IPS-20b (cell line): ENCODE measurements around the gene PZP.

Experiments used
- H3K27ac ChIP-seq: one replicate; pipeline ENCODE4 v1.5.1; 2013; ENCODE audit warnings: low read length
- H3K27me3 ChIP-seq: 2 replicates; pipeline ENCODE4 v1.6.1; 2013; ENCODE audit warnings: mild to moderate bottlenecking, low read length, inconsistent platforms; ENCODE audit not compliant: insufficient read depth
- H3K36me3 ChIP-seq: 2 replicates; pipeline ENCODE4 v1.6.1; 2013; ENCODE audit warnings: low read depth, mild to moderate bottlenecking, inconsistent platforms, low read length, moderate library complexity; ENCODE audit not compliant: insufficient read depth
- H3K4me1 ChIP-seq: 2 replicates; pipeline ENCODE4 v1.6.1; 2013; ENCODE audit warnings: mild to moderate bottlenecking, control low read depth, inconsistent platforms, low read length, moderate library complexity; ENCODE audit not compliant: insufficient read depth
- H3K4me3 ChIP-seq: 2 replicates; pipeline ENCODE4 v1.5.1; 2013; ENCODE audit warnings: mild to moderate bottlenecking, low read length, inconsistent platforms
- H3K9ac ChIP-seq: 2 replicates; pipeline ENCODE4 v1.6.1; 2013; ENCODE audit warnings: low read depth, mild to moderate bottlenecking, inconsistent platforms, low read length, moderate library complexity
- H3K9me3 ChIP-seq: 2 replicates; pipeline ENCODE4 v1.6.1; 2013; ENCODE audit warnings: mild to moderate bottlenecking, low read depth, low read length, inconsistent platforms; ENCODE audit not compliant: insufficient read depth

The PZP gene

GRCh38 chr12:9122091-9122609 is 86.0 kb downstream of the PZP start:
- Histone ChIP-seq H3K9me3 (no peaks in the 10 kb centered on the region), H3K27me3 (no peaks in the 10 kb centered on the region), H3K27ac (no peak overlapping the region), H3K9ac (no peak overlapping the region), H3K36me3 (no peaks in the 10 kb centered on the region), H3K4me3 (no peak overlapping the region), H3K4me1 (no peaks in the 10 kb centered on the region)

- Histone ChIP-seq H3K9ac (no peak overlapping the region), H3K4me1 (peaks cover 8% of the 10 kb centered on the region; the same call in 1 of the 2 replicates), H3K36me3 (no peaks in the 10 kb centered on the region), H3K9me3 (no peaks in the 10 kb centered on the region), H3K27ac (no peak overlapping the region), H3K4me3 (no peak overlapping the region), H3K27me3 (no peaks in the 10 kb centered on the region)
Measured at GRCh38 chr12:9120487-9121184, 87.6 kb downstream of the PZP start.

- Histone ChIP-seq H3K9me3 (no peaks in the 10 kb centered on the region), H3K27ac (no peak overlapping the region), H3K9ac (no peak overlapping the region), H3K27me3 (no peaks in the 10 kb centered on the region), H3K4me3 (no peak overlapping the region), H3K36me3 (no peaks in the 10 kb centered on the region), H3K4me1 (peaks cover 9% of the 10 kb centered on the region; the same call in 1 of the 2 replicates)
Measured at GRCh38 chr12:9118158-9118557, 90.0 kb downstream of the PZP start.

- no peak within 1 kb of the TSS for H3K27ac ChIP-seq
- no peak within 1 kb of the TSS for H3K4me3 ChIP-seq
- peaks cover 9% of the 10 kb centered on the region; the same call in 1 of the 2 replicates for H3K4me1 ChIP-seq
- no peaks in the 10 kb centered on the region for H3K27me3 ChIP-seq
- H3K9ac ChIP-seq, result no peak within 1 kb of the TSS
- H3K9me3 ChIP-seq, result no peaks in the 10 kb centered on the region
- H3K36me3 ChIP-seq, result no peaks in the 10 kb centered on the region
Measured at GRCh38 chr12:9115731-9116559, 92.2 kb downstream of the PZP start, which contains the start of gene A2M. Gene A2M (minus strand): TSS chr12:9115919. CDS start chr12:9115849, 70 bp downstream.

- Histone ChIP-seq H3K27me3 (no peaks in the 10 kb centered on the region), H3K9ac (no peak overlapping the region), H3K4me3 (no peak overlapping the region), H3K27ac (no peak overlapping the region), H3K4me1 (peaks cover 9% of the 10 kb centered on the region; the same call in 1 of the 2 replicates), H3K9me3 (no peaks in the 10 kb centered on the region), H3K36me3 (no peaks in the 10 kb centered on the region)
Measured at GRCh38 chr12:9114946-9115345, 93.2 kb downstream of the PZP start.

GRCh38 chr12:9113987-9114309 is 94.2 kb downstream of the PZP start:
- Histone ChIP-seq H3K9me3 (no peaks in the 10 kb centered on the region), H3K36me3 (no peaks in the 10 kb centered on the region), H3K27me3 (no peaks in the 10 kb centered on the region), H3K4me1 (peaks cover 9% of the 10 kb centered on the region; the same call in 1 of the 2 replicates), H3K27ac (no peak overlapping the region), H3K9ac (no peak overlapping the region), H3K4me3 (no peak overlapping the region)

- Histone ChIP-seq H3K9me3 (no peaks in the 10 kb centered on the region), H3K4me3 (no peak overlapping the region), H3K27ac (no peak overlapping the region), H3K9ac (no peak overlapping the region), H3K36me3 (no peaks in the 10 kb centered on the region), H3K4me1 (peaks cover 9% of the 10 kb centered on the region; the same call in 1 of the 2 replicates), H3K27me3 (no peaks in the 10 kb centered on the region)
Measured at GRCh38 chr12:9113296-9113986, 94.8 kb downstream of the PZP start.

- Histone ChIP-seq H3K36me3 (no peaks in the 10 kb centered on the region), H3K4me3 (no peak overlapping the region), H3K27me3 (no peaks in the 10 kb centered on the region), H3K9ac (no peak overlapping the region), H3K4me1 (peaks cover 9% of the 10 kb centered on the region; the same call in 1 of the 2 replicates), H3K9me3 (no peaks in the 10 kb centered on the region), H3K27ac (no peak overlapping the region)
Measured at GRCh38 chr12:9112076-9112853, 95.9 kb downstream of the PZP start.

- H3K4me1 ChIP-seq, result peaks cover 9% of the 10 kb centered on the region; the same call in 1 of the 2 replicates
- no peaks in the 10 kb centered on the region for H3K36me3 ChIP-seq
- no peak overlapping the region for H3K27ac ChIP-seq
- no peaks in the 10 kb centered on the region for H3K9me3 ChIP-seq
- no peak overlapping the region for H3K9ac ChIP-seq
- H3K4me3 ChIP-seq, result no peak overlapping the region
- no peaks in the 10 kb centered on the region for H3K27me3 ChIP-seq
Measured at GRCh38 chr12:9111525-9111924, 96.7 kb downstream of the PZP start.

GRCh38 chr12:9109737-9110491 is 98.3 kb downstream of the PZP start:
- H3K4me3 ChIP-seq, result no peak overlapping the region
- H3K36me3 ChIP-seq, result no peaks in the 10 kb centered on the region
- H3K27ac ChIP-seq, result no peak overlapping the region
- H3K9ac ChIP-seq, result no peak overlapping the region
- H3K9me3 ChIP-seq, result no peaks in the 10 kb centered on the region
- H3K4me1 ChIP-seq, result no peaks in the 10 kb centered on the region
- H3K27me3 ChIP-seq, result no peaks in the 10 kb centered on the region
